ENCODE data around the gene SLC29A2. TPM values are rescaled to one million over a fixed set of nuclear protein-coding genes. Genes with fewer than 3 reads are reported as not detected.

The SLC29A2 gene
- total and polyA plus RNA-seq, 4 donors = 1.2 to 3.3 (median 1.5) TPM

DNA sequence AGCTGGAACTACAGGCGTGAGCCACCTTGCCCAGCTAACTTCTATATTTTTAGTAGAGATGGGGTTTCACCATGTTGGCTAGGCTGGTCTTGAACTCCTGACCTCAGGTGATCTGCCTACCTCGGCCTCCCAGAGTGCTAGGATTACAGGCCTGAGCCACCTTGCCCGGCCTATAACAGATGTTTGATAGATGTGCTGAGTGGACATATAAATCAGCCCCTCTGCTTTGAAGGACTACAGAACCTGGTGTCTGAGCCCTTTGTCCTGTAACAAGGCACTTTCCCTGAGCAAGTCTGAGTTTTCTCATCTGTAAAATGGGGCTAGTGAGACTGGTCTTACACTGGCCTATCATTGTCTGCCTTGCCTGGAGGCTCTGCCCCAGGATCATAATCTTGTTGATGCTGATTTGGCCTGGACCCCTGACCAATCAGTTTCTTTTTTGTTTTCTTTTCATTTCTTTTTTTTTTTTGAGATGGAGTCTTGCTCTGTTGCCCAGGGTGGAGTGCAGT, 42.3 kb downstream of the SLC29A2 start:
- H3K27ac ChIP-seq (ENCODE audit: low read depth in 1 of 2, low read length in 2 of 2) = no peak overlapping the region

More for the DNA sequence above, 42.3 kb downstream of the SLC29A2 start:
- H3K9ac ChIP-seq (ENCODE audit: low read depth in 1 of 2, low read length in 2 of 2) = no peak overlapping the region
- H3K36me3 ChIP-seq (ENCODE audit: control insufficient read depth in 4 of 4, insufficient read depth in 3 of 4, low read depth in 1 of 4, low read length in 3 of 4) = no peaks in the 10 kb centered on the region
- no peaks in the 10 kb centered on the region for H3K9me3 ChIP-seq (ENCODE audit: control insufficient read depth in 4 of 4, low read length in 3 of 4)
- 94% methylated on average over 3 of the region's 3 CpGs for WGBS
- H3K4me3 ChIP-seq (ENCODE audit: low read depth in 1 of 3, low read length in 3 of 3) = no peak overlapping the region
- DNase-seq (ENCODE audit: low spot score) = no peak
- H3K27me3 ChIP-seq (ENCODE audit: control insufficient read depth in 4 of 4, insufficient read depth in 4 of 4, low read length in 3 of 4) = no peaks in the 10 kb centered on the region
- TF ChIP-seq NR2F2 (IDR thresholded peaks at IDR 0.05) (no peak), GABPA (IDR thresholded peaks at IDR 0.05 in 1 of 2, conservative IDR thresholded peaks at IDR 0.05 in 1 of 2) (no peak), FOXA2 (IDR thresholded peaks at IDR 0.05) (no peak), HNF4G (IDR thresholded peaks at IDR 0.05) (no peak), YY1 (IDR thresholded peaks at IDR 0.05) (no peak), JUND (IDR thresholded peaks at IDR 0.05) (no peak), RAD21 (IDR thresholded peaks at IDR 0.05) (no peak), FOXA1 (IDR thresholded peaks at IDR 0.05) (no peak), TAF1 (conservative IDR thresholded peaks at IDR 0.05) (no peak), RXRA (IDR thresholded peaks at IDR 0.05) (no peak), EGR1 (IDR thresholded peaks at IDR 0.05; ENCODE audit: low read depth in 2 of 2) (no peak), HNF4A (conservative IDR thresholded peaks at IDR 0.05) (no peak), SP1 (IDR thresholded peaks at IDR 0.05) (no peak)
- TF ChIP-seq, protein P1, sequence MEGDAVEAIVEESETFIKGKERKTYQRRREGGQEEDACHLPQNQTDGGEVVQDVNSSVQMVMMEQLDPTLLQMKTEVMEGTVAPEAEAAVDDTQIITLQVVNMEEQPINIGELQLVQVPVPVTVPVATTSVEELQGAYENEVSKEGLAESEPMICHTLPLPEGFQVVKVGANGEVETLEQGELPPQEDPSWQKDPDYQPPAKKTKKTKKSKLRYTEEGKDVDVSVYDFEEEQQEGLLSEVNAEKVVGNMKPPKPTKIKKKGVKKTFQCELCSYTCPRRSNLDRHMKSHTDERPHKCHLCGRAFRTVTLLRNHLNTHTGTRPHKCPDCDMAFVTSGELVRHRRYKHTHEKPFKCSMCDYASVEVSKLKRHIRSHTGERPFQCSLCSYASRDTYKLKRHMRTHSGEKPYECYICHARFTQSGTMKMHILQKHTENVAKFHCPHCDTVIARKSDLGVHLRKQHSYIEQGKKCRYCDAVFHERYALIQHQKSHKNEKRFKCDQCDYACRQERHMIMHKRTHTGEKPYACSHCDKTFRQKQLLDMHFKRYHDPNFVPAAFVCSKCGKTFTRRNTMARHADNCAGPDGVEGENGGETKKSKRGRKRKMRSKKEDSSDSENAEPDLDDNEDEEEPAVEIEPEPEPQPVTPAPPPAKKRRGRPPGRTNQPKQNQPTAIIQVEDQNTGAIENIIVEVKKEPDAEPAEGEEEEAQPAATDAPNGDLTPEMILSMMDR (IDR thresholded peaks at IDR 0.05; ENCODE audit: low read depth, low read length, missing input control) = no peak
- TF ChIP-seq, protein P2, sequence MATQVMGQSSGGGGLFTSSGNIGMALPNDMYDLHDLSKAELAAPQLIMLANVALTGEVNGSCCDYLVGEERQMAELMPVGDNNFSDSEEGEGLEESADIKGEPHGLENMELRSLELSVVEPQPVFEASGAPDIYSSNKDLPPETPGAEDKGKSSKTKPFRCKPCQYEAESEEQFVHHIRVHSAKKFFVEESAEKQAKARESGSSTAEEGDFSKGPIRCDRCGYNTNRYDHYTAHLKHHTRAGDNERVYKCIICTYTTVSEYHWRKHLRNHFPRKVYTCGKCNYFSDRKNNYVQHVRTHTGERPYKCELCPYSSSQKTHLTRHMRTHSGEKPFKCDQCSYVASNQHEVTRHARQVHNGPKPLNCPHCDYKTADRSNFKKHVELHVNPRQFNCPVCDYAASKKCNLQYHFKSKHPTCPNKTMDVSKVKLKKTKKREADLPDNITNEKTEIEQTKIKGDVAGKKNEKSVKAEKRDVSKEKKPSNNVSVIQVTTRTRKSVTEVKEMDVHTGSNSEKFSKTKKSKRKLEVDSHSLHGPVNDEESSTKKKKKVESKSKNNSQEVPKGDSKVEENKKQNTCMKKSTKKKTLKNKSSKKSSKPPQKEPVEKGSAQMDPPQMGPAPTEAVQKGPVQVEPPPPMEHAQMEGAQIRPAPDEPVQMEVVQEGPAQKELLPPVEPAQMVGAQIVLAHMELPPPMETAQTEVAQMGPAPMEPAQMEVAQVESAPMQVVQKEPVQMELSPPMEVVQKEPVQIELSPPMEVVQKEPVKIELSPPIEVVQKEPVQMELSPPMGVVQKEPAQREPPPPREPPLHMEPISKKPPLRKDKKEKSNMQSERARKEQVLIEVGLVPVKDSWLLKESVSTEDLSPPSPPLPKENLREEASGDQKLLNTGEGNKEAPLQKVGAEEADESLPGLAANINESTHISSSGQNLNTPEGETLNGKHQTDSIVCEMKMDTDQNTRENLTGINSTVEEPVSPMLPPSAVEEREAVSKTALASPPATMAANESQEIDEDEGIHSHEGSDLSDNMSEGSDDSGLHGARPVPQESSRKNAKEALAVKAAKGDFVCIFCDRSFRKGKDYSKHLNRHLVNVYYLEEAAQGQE (IDR thresholded peaks at IDR 0.05) = no peak
- TF ChIP-seq, protein P3, sequence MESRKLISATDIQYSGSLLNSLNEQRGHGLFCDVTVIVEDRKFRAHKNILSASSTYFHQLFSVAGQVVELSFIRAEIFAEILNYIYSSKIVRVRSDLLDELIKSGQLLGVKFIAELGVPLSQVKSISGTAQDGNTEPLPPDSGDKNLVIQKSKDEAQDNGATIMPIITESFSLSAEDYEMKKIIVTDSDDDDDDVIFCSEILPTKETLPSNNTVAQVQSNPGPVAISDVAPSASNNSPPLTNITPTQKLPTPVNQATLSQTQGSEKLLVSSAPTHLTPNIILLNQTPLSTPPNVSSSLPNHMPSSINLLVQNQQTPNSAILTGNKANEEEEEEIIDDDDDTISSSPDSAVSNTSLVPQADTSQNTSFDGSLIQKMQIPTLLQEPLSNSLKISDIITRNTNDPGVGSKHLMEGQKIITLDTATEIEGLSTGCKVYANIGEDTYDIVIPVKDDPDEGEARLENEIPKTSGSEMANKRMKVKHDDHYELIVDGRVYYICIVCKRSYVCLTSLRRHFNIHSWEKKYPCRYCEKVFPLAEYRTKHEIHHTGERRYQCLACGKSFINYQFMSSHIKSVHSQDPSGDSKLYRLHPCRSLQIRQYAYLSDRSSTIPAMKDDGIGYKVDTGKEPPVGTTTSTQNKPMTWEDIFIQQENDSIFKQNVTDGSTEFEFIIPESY (IDR thresholded peaks at IDR 0.05) = no peak
- TF ChIP-seq, protein P4, sequence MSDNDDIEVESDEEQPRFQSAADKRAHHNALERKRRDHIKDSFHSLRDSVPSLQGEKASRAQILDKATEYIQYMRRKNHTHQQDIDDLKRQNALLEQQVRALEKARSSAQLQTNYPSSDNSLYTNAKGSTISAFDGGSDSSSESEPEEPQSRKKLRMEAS (IDR thresholded peaks at IDR 0.05) = no peak
- TF ChIP-seq, protein P5, sequence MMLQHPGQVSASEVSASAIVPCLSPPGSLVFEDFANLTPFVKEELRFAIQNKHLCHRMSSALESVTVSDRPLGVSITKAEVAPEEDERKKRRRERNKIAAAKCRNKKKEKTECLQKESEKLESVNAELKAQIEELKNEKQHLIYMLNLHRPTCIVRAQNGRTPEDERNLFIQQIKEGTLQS (IDR thresholded peaks at IDR 0.05) = no peak
- H3K4me1 ChIP-seq (ENCODE audit: control insufficient read depth in 4 of 4, insufficient read depth in 4 of 4, low read length in 3 of 4) = peaks cover 2 to 9% (median 4%) of the 10 kb centered on the region in 4 donors

Measured in liver (tissue), 9 donors.